HEK293T (cell line): Measurements from ENCODE around the gene IQSEC1.

ENCODE experiments used
- CTCF ChIA-PET: fragments of 350-600 bp; formaldehyde crosslinking; extraction: SDS; loops from one replicate; lab custom pipeline; 2021; ENCODE audit warnings: antibody characterized with exemption, inconsistent platforms; lab: Yijun Ruan, JAX
- POLR2A ChIA-PET: fragments of 350-600 bp; formaldehyde crosslinking; extraction: SDS; loops from one replicate; lab custom pipeline; 2020; ENCODE audit warnings: antibody characterized with exemption, inconsistent platforms; lab: Yijun Ruan, JAX
- DNase-seq: peaks from one replicate; pipeline ENCODE4 v3.0.0; 2012; ENCODE audit warnings: mixed read lengths; ENCODE audit errors: extremely low spot score
- ARNT ChIP-seq: fragments of 450-650 bp; IDR thresholded peaks from 2 replicates; pipeline ENCODE4 v1.6.1; 2017; ENCODE audit warnings: mild to moderate bottlenecking
- BHLHE40 ChIP-seq: fragments of 450-650 bp; IDR thresholded peaks from 2 replicates; pipeline ENCODE4 v1.6.1; 2016; ENCODE audit warnings: mild to moderate bottlenecking, moderate library complexity, borderline replicate concordance
- CTBP1 ChIP-seq: fragments of 450-650 bp; IDR thresholded peaks from 2 replicates; pipeline ENCODE4 v1.6.1; 2016; ENCODE audit warnings: borderline replicate concordance
- ELF4 ChIP-seq: fragments of 450-650 bp; IDR thresholded peaks from 2 replicates; pipeline ENCODE4 v1.6.1; 2017; ENCODE audit warnings: antibody characterized with exemption
- FOXA1 ChIP-seq: fragments of 450-650 bp; IDR thresholded peaks from 2 replicates; pipeline ENCODE4 v1.6.1; 2016; ENCODE audit warnings: mild to moderate bottlenecking
- FOXK2 ChIP-seq: fragments of 450-650 bp; IDR thresholded peaks from 2 replicates; pipeline ENCODE4 v1.6.1; 2016; ENCODE audit warnings: mild to moderate bottlenecking
- FOXM1 ChIP-seq: fragments of 450-650 bp; IDR thresholded peaks from 2 replicates; pipeline ENCODE4 v1.6.1; 2017; ENCODE audit warnings: mild to moderate bottlenecking, borderline replicate concordance
- HDGF ChIP-seq: fragments of 450-650 bp; IDR thresholded peaks from 2 replicates; pipeline ENCODE4 v1.6.1; 2017; ENCODE audit warnings: antibody characterized with exemption, borderline replicate concordance
- L3MBTL2 ChIP-seq: fragments of 450-650 bp; conservative IDR thresholded peaks from 2 replicates; pipeline ENCODE4 v1.6.1; 2016; ENCODE audit warnings: mild to moderate bottlenecking
- LEF1 ChIP-seq: fragments of 450-650 bp; IDR thresholded peaks from 2 replicates; pipeline ENCODE4 v1.6.1; 2017; ENCODE audit warnings: mild to moderate bottlenecking, borderline replicate concordance
- NFRKB ChIP-seq: fragments of 450-650 bp; IDR thresholded peaks from 2 replicates; pipeline ENCODE4 v1.6.1; 2016; ENCODE audit warnings: mild to moderate bottlenecking, moderate library complexity
- SP1 ChIP-seq: fragments of 450-650 bp; IDR thresholded peaks from 2 replicates; pipeline ENCODE4 v1.6.1; 2017
- SUZ12 ChIP-seq: fragments of 450-650 bp; IDR thresholded peaks from 2 replicates; pipeline ENCODE4 v1.6.1; 2016; ENCODE audit warnings: mild to moderate bottlenecking
- TARDBP ChIP-seq: fragments of 450-650 bp; IDR thresholded peaks from 2 replicates; pipeline ENCODE4 v1.6.1; 2016
- ZNF384 ChIP-seq: fragments of 450-650 bp; IDR thresholded peaks from 2 replicates; pipeline ENCODE4 v1.6.1; 2016
- TF ChIP-seq, protein P1 (sequence below): fragments of 450-650 bp; IDR thresholded peaks from 2 replicates; pipeline ENCODE4 v1.6.1; 2016

The IQSEC1 gene

DNA sequence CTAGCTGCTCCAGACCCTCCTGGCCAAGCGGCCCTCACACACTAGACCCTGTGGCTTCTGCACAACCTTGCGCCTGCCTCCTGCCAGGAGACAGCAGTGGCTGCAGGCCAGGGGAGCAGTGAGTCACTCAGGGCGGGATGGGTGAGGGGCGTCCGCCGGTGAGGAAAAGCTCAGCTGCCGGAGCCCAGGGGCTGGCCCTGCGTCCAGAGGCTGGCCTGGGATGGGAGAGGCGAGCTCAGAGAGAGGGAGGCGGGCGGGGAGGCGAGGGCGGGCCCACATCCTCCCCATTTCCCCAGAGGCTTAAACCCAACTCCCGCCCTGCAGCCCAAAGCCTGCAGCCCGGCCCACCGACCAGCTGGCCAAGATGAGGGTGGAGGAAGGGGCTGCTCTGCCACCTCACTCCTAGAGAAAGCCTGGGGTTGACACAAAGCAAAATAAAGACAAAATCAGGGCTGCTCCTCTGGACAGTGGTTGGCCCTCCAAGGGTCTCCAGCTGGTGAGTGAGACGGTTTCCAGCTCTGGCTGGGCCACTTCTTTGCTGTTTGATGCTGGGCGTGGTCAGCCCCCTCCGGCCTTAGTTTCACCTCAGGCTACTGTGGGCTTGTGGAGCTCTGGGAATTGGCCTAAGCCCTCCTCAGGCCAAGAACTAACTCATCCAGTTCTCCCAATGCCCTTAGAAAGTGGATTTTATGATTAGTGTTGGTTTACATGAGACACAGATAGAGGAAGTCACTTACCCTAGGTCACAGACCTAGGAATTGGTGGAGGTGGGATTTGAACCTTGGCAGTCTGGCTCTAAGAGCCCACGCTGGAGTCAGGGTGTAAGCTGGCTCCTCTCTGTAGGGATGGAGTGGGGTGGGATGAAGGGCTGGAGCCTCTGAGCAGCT, 50.6 kb downstream of the IQSEC1 start:
- POLR2A ChIA-PET: interaction anchor here (0.8 kb wide), 1 partner anchor 18 kb away, joined by 3 read pairs; no protein-coding TSS in a partner anchor
- TF ChIP-seq, protein P1, sequence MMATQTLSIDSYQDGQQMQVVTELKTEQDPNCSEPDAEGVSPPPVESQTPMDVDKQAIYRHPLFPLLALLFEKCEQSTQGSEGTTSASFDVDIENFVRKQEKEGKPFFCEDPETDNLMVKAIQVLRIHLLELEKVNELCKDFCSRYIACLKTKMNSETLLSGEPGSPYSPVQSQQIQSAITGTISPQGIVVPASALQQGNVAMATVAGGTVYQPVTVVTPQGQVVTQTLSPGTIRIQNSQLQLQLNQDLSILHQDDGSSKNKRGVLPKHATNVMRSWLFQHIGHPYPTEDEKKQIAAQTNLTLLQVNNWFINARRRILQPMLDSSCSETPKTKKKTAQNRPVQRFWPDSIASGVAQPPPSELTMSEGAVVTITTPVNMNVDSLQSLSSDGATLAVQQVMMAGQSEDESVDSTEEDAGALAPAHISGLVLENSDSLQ: no peak
- no peak for TF ChIP-seq CTBP1
- no peak for TF ChIP-seq FOXA1
- TF ChIP-seq L3MBTL2: no peak
- no peak for TF ChIP-seq SUZ12
- TF ChIP-seq LEF1: no peak
- no peak for TF ChIP-seq SP1
- no peak for TF ChIP-seq ELF4
- no peak for TF ChIP-seq FOXM1
- no peak for TF ChIP-seq ZNF384
- no peak for TF ChIP-seq FOXK2
- no peak for TF ChIP-seq TARDBP
- no peak for TF ChIP-seq BHLHE40
- no peak for TF ChIP-seq HDGF
- TF ChIP-seq NFRKB: no peak
- no peak for DNase-seq
- CTCF ChIA-PET: no interaction called here

DNA sequence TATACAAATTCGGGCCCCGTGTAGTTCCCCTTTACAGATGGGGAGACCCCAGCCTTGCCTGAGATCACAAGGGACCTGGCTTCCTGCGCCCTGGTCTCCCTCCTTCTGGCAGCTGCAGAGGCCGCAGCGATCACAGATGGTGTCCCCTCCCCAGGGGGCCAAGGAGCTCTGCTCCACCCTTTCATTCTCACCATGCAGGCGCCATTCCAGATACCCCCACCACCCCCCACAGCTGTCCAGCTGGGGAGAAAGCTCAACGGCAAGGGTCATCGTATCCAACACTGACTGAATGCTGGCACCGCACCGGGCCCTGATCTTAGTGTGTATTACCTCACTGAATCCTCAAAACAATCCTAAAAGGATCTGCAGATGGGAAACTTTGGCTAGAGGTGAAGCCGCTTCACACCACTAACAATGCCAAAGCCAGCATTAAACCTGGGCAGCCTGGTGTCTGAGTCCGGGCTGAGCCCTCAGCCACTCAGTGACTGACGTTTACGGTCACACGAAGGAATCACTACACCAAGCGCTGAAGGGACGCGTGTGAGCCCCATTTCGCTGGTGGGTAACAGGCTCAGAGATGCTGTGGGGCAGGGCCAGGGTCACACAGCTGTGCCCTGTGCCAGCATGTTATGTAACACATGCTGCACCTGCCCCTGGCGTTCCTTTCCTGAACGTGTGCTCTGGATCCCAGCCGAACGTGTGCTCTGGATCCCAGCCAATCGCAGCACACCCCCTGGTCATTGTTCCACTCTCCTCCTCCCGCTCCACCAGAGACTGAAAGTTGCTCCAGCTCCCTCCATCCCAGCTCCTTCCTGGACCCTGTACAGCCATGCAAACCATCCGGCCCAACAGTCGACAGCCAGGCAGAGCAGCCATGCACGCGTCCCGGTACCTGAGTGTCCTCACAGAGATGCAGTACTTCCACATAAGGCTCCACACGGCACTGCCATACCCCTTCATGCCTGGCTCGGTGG, 51.8 kb downstream of the IQSEC1 start:
- ChIA-PET POLR2A (no interaction called here), CTCF (no interaction called here)
- no peak for DNase-seq
- no peak for TF ChIP-seq CTBP1
- TF ChIP-seq LEF1: no peak
- TF ChIP-seq FOXK2: no peak
- TF ChIP-seq SP1: no peak
- no peak for TF ChIP-seq HDGF
- TF ChIP-seq, protein P1: no peak
- no peak for TF ChIP-seq BHLHE40
- TF ChIP-seq FOXM1: no peak
- TF ChIP-seq FOXA1: no peak
- TF ChIP-seq L3MBTL2: no peak
- no peak for TF ChIP-seq ZNF384
- TF ChIP-seq ARNT: no peak

DNA sequence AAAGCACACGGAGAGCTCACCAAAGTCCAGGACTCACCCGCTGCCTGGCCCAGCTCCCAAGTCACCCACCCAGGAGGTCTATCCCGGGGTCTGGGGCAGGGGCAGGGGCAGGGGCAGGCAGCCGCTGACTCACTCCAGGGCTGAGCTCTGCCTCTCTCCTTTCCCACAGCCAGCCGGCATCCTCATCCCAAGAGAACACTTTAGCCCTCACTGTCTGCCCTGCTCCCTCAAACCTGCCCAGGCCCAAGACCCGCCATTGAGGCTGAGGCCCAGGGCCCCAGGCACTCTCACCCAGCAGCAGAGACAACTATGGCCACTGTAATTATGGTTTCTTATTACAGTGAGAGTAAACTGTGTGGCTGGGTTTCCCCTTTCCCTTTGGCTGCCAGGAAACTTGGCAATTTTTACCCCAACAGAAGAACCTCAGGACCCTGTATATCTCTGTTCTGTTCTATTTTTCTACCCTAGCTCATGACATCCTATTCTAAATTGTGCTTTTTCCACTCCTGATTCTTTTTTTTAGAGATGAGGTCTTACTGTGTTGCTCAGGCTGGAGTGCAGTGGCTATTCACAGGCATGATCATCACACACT, 53.0 kb downstream of the IQSEC1 start:
- CTCF ChIA-PET: no interaction called here
- no peak for TF ChIP-seq FOXM1
- TF ChIP-seq, protein P1: no peak
- no peak for TF ChIP-seq FOXA1
- no peak for TF ChIP-seq BHLHE40
- no peak for TF ChIP-seq HDGF
- no peak for TF ChIP-seq TARDBP
- no peak for TF ChIP-seq FOXK2
- POLR2A ChIA-PET: no interaction called here
- DNase-seq: no peak

DNA sequence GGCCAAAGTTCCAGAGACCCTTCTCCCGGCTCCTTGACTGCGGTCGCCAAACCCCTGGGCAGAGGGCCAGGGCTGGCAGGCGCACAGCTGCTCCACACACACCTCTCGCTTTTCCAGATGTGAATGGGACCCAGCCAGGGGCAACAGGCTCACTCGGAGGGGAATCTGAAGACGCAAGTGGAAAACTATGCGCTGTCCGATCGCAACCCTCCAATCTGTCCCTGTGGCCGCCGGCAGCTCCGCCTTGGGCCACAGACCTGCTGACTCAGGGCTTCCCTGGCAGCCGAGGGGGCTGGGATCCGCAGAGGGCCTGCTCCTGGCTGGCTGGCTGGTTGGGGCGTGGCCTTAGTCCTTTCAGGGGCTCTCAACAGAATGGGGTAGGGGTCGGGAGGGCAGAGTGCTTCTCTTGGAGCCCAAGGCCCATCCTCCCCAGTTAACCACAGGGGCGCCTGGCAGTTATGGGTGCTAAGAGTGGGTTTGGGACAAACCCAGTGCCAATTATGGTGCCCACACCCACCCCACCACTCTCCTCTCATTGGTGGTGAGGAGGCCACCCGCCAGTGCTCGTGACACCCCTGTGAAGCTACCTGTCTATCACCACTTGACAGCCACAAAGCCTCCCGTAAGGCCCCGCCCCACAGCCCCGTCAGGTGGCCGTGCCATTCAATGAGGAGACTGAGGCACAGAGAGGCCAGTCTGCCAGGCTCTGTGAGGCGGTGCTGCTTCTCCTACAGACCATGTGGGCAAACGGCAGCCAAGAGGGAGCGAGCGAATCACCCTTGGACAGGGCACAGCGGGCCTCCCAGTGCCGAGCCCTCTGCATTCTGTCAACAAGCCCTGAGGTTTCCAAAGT, 53.8 kb downstream of the IQSEC1 start:
- TF ChIP-seq NFRKB: no peak
- TF ChIP-seq FOXM1: no peak
- TF ChIP-seq ARNT: no peak
- TF ChIP-seq ZNF384: no peak
- TF ChIP-seq TARDBP: no peak
- TF ChIP-seq, protein P1: no peak
- TF ChIP-seq ELF4: no peak
- TF ChIP-seq FOXA1: no peak
- TF ChIP-seq SUZ12: no peak
- TF ChIP-seq HDGF: no peak
- TF ChIP-seq L3MBTL2: no peak
- no peak for TF ChIP-seq FOXK2
- TF ChIP-seq CTBP1: no peak
- no peak for TF ChIP-seq SP1
- POLR2A ChIA-PET: no interaction called here

More for the DNA sequence above, 53.8 kb downstream of the IQSEC1 start:
- CTCF ChIA-PET: no interaction called here
- no peak for DNase-seq
